Measurements from ENCODE around the gene TBX4. TPM values are rescaled to one million over a fixed set of nuclear protein-coding genes. Genes with fewer than 3 reads are reported as not detected.

TBX4 gene
- total RNA-seq, 1 experiment from 2014 or later = not detected

- in situ Hi-C loops (cut with HindIII; ENCODE audit: low pct_unique_long_range_greater_than_20kb, low sequenced_read_pairs) = no loop called here
- no peak for DNase-seq (ENCODE audit: low read depth, low spot score)
These were observed 18.4 kb downstream of the TBX4 start for GRCh38 chr17:61470530-61471136.

DNA sequence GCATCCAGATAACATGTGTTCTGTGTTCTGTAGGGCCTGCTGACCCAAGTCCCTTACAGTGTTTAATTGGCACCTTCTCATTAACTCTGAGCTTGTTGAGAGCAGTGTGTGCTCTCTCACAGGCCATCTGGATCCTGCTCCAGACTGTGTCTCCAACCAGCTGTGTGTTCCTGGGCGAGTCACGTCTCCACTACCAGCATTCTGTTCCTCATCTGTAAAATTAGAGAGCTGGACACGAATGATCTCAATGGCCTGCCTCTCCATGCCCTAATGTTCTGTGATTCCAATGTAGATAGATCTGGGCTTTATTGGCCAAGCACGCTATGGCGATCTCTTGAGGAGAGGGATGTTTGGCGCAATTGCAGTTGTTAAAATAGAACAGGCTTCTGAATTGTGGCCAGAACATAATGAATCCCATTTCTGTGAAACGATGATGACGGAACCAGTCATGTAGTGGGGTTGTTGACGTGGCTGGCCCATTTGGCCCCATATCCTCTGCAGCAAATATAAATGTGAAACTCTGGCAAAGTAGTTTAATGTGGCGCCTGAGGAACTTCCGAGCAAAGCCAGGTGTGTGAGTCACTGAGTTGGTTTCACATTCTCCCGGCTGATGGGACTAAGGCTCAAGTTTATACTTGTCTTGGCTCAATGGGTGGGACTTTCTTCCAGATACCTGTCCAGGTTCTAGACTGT lies 22.2 kb downstream of the TBX4 start:
- in situ Hi-C loops (cut with HindIII; ENCODE audit: low pct_unique_long_range_greater_than_20kb, low sequenced_read_pairs) = no loop called here
- no peak for DNase-seq (ENCODE audit: low read depth, low spot score)

DNA sequence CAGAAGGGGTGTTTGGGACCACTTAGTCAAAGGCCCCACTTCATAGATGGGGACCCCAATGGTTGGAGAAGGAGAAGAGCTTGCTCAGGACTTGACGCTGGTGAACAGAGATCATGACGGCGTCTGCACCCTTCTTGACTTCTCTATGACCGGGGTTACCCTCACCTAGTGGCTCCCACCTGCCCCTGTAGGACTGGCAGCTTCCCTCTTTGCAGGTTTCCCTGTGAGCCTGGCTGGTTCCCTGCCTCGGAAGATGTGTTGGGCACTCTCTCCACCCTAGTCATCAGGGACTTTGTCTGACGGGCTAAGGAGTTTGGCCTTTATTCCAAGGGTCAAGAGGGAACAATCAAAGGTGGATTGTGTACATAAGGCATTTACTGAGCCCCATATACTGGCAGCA lies 22.7 kb downstream of the TBX4 start:
- in situ Hi-C loops (cut with HindIII; ENCODE audit: low pct_unique_long_range_greater_than_20kb, low sequenced_read_pairs) = no loop called here
- DNase-seq (ENCODE audit: low read depth, low spot score) = no peak

GRCh38 chr17:61475726-61476125 lies 23.5 kb downstream of the TBX4 start:
- DNase-seq (ENCODE audit: low read depth, low spot score) = no peak
- in situ Hi-C loops (cut with HindIII; ENCODE audit: low pct_unique_long_range_greater_than_20kb, low sequenced_read_pairs) = no loop called here

DNA sequence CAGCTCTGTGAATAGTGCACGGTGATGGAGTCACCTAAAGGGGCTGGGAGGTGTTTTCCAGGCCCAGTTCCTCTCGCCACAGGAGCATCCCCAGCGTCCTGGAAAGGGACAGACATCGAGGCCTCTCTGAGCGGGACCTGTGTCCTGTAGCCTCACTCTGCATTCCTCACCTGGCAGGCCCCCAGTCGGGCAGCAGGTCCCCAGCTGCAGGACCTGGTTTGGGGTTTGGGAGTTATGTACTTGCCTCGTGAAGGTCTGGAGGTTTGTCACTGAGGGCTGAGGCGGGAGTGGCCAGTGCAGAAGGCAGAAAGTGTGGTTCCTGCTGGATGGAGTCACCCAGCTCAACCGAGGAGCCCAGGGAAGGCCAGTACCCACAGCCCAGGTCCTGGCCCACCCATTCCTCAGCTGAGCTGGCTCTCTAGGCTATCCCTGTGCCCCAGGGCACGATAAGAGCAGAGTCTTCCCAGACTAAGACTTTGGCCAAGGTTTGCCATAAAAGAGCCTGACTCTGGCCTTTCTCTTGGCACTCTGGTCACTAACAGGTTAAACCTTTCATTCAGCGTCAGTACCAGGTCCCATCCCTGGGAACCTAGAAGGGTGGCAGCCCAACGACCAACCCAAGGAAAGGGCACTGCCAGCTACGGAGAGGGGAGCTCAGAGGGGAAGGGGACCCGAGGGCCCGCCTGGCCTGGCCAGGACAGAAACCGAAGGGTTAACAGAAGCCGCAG lies 24.4 kb downstream of the TBX4 start:
- in situ Hi-C loops (cut with HindIII; ENCODE audit: low pct_unique_long_range_greater_than_20kb, low sequenced_read_pairs) = no loop called here
- no peak for DNase-seq (ENCODE audit: low read depth, low spot score)

DNA sequence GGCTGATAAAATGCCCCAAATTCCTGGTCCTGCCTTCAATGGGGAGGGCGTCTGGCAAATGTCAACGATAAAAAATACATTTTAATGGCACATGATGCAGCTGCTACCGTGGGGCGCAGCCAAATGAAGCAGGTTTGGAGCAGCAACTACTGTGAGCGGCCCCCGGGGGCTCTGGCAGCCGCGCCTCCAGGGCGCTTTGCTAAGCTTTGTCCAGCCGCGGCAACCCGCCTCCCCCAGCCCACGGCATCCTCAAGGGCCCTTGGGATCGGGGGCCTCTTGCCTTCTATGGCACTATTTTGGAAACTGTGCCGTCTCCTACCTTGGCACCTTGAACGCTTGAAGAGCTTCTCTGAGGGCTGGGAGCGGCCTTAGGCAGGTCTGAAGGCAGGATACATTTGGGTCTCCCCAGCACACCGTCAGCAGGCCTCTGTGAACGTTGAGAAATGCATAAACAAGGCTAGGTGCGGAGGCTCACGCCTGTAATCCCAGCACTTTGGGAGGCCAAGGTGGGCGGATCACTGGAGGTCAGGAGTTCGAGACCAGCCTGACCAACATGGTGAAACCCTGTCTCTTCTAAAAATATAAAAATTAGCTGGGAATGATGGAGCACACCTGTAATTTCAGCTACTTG lies 25.1 kb downstream of the TBX4 start:
- in situ Hi-C loops (cut with HindIII; ENCODE audit: low pct_unique_long_range_greater_than_20kb, low sequenced_read_pairs) = no loop called here
- no peak for DNase-seq (ENCODE audit: low read depth, low spot score)

GRCh38 chr17:61478026-61478789 lies 26.0 kb downstream of the TBX4 start:
- in situ Hi-C loops (cut with HindIII; ENCODE audit: low pct_unique_long_range_greater_than_20kb, low sequenced_read_pairs) = no loop called here
- DNase-seq (ENCODE audit: low read depth, low spot score) = no peak

DNA sequence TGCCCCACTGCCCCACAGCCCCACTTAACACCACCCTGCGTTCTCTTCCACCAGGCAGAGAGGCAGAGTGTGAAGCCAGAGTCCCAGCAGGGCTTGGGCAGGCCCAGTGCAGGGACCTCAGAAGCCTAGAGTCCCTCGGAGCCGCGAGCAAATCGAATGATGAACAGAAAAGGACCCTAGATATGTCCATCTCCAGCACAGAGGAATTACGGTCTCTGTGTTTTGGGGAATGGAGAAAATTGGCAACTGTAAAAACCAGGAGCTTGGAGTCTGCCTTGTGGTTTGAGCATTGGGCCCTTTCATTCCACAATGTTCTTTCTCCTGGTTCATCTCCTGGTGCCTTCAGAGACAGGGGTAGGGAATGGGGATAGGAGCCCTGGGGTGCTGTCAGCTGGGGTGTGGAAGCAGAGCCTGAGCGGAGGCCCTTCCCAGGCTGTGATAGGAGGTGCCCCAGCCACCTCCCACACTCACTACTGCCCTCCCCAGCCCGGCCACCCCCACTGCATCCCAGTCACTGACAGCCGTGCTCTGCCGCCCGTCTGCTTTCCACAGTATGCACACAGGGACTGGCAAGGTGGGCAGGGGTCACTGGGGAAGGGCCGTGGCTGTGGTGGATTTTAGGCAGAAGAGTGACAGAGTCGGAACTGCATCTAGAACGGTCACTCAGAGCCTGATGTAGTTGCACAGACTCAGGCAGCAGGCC lies 26.7 kb downstream of the TBX4 start:
- peak; percentile 35 for DNase-seq (ENCODE audit: low read depth, low spot score)
- in situ Hi-C loops (cut with HindIII; ENCODE audit: low pct_unique_long_range_greater_than_20kb, low sequenced_read_pairs) = no loop called here

- no peak for DNase-seq (ENCODE audit: low read depth, low spot score)
- in situ Hi-C loops (cut with HindIII; ENCODE audit: low pct_unique_long_range_greater_than_20kb, low sequenced_read_pairs) = no loop called here
These were observed 27.5 kb downstream of the TBX4 start for GRCh38 chr17:61479493-61480413.

DNA sequence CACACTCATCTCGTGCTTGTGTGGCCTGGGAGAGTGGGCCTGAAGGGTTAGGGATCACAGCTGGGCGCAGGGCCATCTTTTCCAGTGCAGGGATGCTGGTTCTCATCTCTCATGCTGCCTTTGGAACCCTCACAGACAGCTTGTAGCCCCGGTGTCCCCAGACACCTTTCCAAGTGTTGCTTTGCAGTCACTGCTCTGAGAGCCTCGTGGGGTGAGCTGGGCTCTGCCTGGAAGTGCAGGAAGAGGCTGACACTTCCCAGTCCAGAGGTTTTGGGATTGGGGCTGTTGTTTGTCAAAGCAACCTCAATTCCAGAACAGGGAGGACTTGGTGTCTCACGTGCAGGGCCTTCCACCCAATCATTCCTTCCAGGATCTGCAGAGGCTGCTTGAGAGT lies 28.2 kb downstream of the TBX4 start:
- in situ Hi-C loops (cut with HindIII; ENCODE audit: low pct_unique_long_range_greater_than_20kb, low sequenced_read_pairs) = no loop called here
- DNase-seq (ENCODE audit: low read depth, low spot score) = no peak

DNA sequence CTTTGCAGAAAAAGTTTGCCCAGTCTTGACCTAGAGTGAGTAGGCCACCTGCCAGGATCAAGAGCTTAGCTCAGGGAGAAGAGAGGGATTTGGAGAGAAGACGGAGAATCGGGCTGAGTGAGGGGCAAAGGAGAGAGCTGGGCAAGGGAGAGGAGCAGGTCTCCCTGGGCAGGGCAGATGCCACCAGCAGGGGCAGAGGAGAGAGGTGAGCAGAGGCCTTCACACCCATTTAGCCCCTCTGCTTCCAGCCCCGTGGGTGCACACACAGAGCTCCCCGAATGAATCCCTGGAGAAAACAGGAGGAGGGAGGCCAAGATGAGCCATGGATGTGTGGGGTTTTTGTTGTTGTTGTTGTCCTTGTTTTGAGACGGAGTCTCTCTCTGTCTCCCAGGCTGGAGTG lies 29.2 kb downstream of the TBX4 start:
- no peak for DNase-seq (ENCODE audit: low read depth, low spot score)
- in situ Hi-C loops (cut with HindIII; ENCODE audit: low pct_unique_long_range_greater_than_20kb, low sequenced_read_pairs) = no loop called here

- in situ Hi-C loops (cut with HindIII; ENCODE audit: low pct_unique_long_range_greater_than_20kb, low sequenced_read_pairs) = no loop called here
- no peak for DNase-seq (ENCODE audit: low read depth, low spot score)
These were observed 30.2 kb downstream of the TBX4 start for GRCh38 chr17:61482467-61482866.

DNA sequence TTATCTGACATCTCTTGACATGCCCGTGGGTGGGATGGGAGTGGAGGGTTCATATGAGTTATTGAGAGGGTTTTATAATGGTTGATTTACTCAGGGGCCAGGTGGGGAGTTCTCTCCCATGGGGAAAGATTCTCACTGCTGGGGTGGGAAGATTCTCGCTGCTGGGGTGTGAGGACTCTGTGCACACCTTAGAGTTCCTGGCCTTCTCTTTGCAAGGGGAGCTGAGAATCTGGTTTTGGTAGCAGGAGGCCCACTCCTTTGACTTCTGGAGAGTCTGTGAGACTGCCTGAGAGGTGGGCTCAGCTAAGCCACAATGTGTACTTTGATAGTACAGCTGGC lies 31.5 kb downstream of the TBX4 start:
- in situ Hi-C loops (cut with HindIII; ENCODE audit: low pct_unique_long_range_greater_than_20kb, low sequenced_read_pairs) = no loop called here
- no peak for DNase-seq (ENCODE audit: low read depth, low spot score)

GRCh38 chr17:61484174-61484573 lies 32.0 kb downstream of the TBX4 start:
- in situ Hi-C loops (cut with HindIII; ENCODE audit: low pct_unique_long_range_greater_than_20kb, low sequenced_read_pairs) = no loop called here
- no peak for DNase-seq (ENCODE audit: low read depth, low spot score)

GRCh38 chr17:61485067-61485775 lies 33.0 kb downstream of the TBX4 start:
- no peak for DNase-seq (ENCODE audit: low read depth, low spot score)
- in situ Hi-C loops (cut with HindIII; ENCODE audit: low pct_unique_long_range_greater_than_20kb, low sequenced_read_pairs) = no loop called here
